HepG2 (cell line): ENCODE data around the gene WDR6. TPM values are rescaled to one million over a fixed set of nuclear protein-coding genes. Genes with fewer than 3 reads are reported as not detected.

Experiments
- ATF7-NPFF ChIP-seq: sonication (generic); formaldehyde crosslinking; IDR thresholded peaks from 2 replicates; pipeline ENCODE4 v1.8.1; 2023; ENCODE audit warnings: mild to moderate bottlenecking, low read depth, missing genetic modification reagents, moderate library complexity
- BORCS8-MEF2B ChIP-seq: sonication (generic); formaldehyde crosslinking; IDR thresholded peaks from 2 replicates; pipeline ENCODE4 v1.8.0; 2022; ENCODE audit warnings: mild to moderate bottlenecking, missing genetic modification reagents
- CC2D1A ChIP-seq: sonication (generic); formaldehyde crosslinking; IDR thresholded peaks from 2 replicates; pipeline ENCODE4 v1.8.1; 2023; ENCODE audit warnings: mild to moderate bottlenecking, missing genetic modification reagents
- CHCHD3 ChIP-seq: sonication (generic); formaldehyde crosslinking; IDR thresholded peaks from 2 replicates; pipeline ENCODE4 v1.8.0; 2022; ENCODE audit warnings: mild to moderate bottlenecking, missing genetic modification reagents, moderate library complexity
- DMTF1 ChIP-seq: sonication (generic); formaldehyde crosslinking; IDR thresholded peaks from 2 replicates; pipeline ENCODE4 v1.4.0; 2020; ENCODE audit warnings: mild to moderate bottlenecking, missing genetic modification reagents
- EHMT2 ChIP-seq: fragments of 200-600 bp; sonication (generic); IDR thresholded peaks from 2 replicates; pipeline ENCODE4 v1.7.0; 2017; ENCODE audit warnings: antibody characterized with exemption, low read depth, low read length, borderline replicate concordance
- GABPA ChIP-seq, 2 experiments: IDR thresholded peaks; 2 replicates each; pipeline ENCODE4 v1.6.1; 2011 to 2016; ENCODE audit warnings: low read depth in 2 of 2, low read length in 1 of 2, missing biosample characterization in 1 of 2, missing genetic modification characterization in 1 of 2
- HES4 ChIP-seq: sonication (generic); formaldehyde crosslinking; IDR thresholded peaks from 2 replicates; pipeline ENCODE4 v1.9.0; 2021; ENCODE audit warnings: mild to moderate bottlenecking, missing genetic modification reagents, borderline replicate concordance
- JUND ChIP-seq: sonication (generic); formaldehyde crosslinking; IDR thresholded peaks from 2 replicates; pipeline ENCODE4 v1.8.0; 2022; ENCODE audit warnings: mild to moderate bottlenecking, missing genetic modification reagents
- KLF9 ChIP-seq: IDR thresholded peaks from 2 replicates; pipeline ENCODE4 v1.6.1; 2016; ENCODE audit warnings: low read depth
- MAF1 ChIP-seq: sonication (generic); formaldehyde crosslinking; IDR thresholded peaks from 2 replicates; pipeline ENCODE4 v1.5.0; 2020; ENCODE audit warnings: missing genetic modification reagents, borderline replicate concordance
- NFIB ChIP-seq: sonication (generic); formaldehyde crosslinking; IDR thresholded peaks from 2 replicates; pipeline ENCODE4 v1.9.0; 2021; ENCODE audit warnings: missing genetic modification reagents, mild to moderate bottlenecking, borderline replicate concordance
- NFKBIZ ChIP-seq: IDR thresholded peaks from 2 replicates; pipeline ENCODE4 v1.6.1; 2018; ENCODE audit warnings: missing genetic modification reagents, missing compliant biosample characterization
- PITX1 ChIP-seq: sonication (generic); formaldehyde crosslinking; IDR thresholded peaks from 2 replicates; pipeline ENCODE4 v1.5.1; 2020; ENCODE audit warnings: mild to moderate bottlenecking, missing genetic modification reagents
- PPARG ChIP-seq: conservative IDR thresholded peaks from 2 replicates; pipeline ENCODE4 v1.6.1; 2016; ENCODE audit warnings: missing biosample characterization, missing genetic modification reagents
- SAP130 ChIP-seq: IDR thresholded peaks from 2 replicates; pipeline ENCODE4 v1.6.1; 2016; ENCODE audit warnings: low read depth
- SP4 ChIP-seq: sonication (generic); formaldehyde crosslinking; IDR thresholded peaks from 2 replicates; pipeline ENCODE4 v1.8.1; 2023; ENCODE audit warnings: mild to moderate bottlenecking, missing genetic modification reagents
- WIZ ChIP-seq: sonication (generic); formaldehyde crosslinking; IDR thresholded peaks from 2 replicates; pipeline ENCODE4 v1.5.1; 2020; ENCODE audit warnings: mild to moderate bottlenecking, missing genetic modification reagents
- YEATS4 ChIP-seq: sonication (generic); formaldehyde crosslinking; IDR thresholded peaks from 2 replicates; pipeline ENCODE4 v1.4.0; 2020; ENCODE audit warnings: missing genetic modification reagents, borderline replicate concordance
- ZEB1 ChIP-seq: IDR thresholded peaks from 2 replicates; pipeline ENCODE4 v1.6.1; 2012; ENCODE audit warnings: mild to moderate bottlenecking, low read depth, inconsistent platforms; ENCODE audit not compliant: insufficient replicate concordance
- ZFP82 ChIP-seq: sonication (generic); formaldehyde crosslinking; IDR thresholded peaks from 2 replicates; pipeline ENCODE4 v1.5.1; 2020; ENCODE audit warnings: mild to moderate bottlenecking, missing genetic modification reagents, borderline replicate concordance
- ZNF101 ChIP-seq: sonication (generic); formaldehyde crosslinking; IDR thresholded peaks from 2 replicates; pipeline ENCODE4 v1.4.0; 2020; ENCODE audit warnings: mild to moderate bottlenecking, low read depth, missing genetic modification reagents, borderline replicate concordance
- ZNF224 ChIP-seq: sonication (generic); formaldehyde crosslinking; IDR thresholded peaks from 2 replicates; pipeline ENCODE4 v1.5.0; 2020; ENCODE audit warnings: mild to moderate bottlenecking, missing genetic modification reagents
- ZNF431 ChIP-seq: sonication (generic); formaldehyde crosslinking; IDR thresholded peaks from 2 replicates; pipeline ENCODE4 v1.9.0; 2022; ENCODE audit warnings: missing genetic modification reagents, low read depth, mild to moderate bottlenecking, borderline replicate concordance
- ZNF572 ChIP-seq: sonication (generic); formaldehyde crosslinking; IDR thresholded peaks from 2 replicates; pipeline ENCODE4 v1.5.1; 2020; ENCODE audit warnings: mild to moderate bottlenecking, missing genetic modification reagents
- ZNF580 ChIP-seq: IDR thresholded peaks from 2 replicates; pipeline ENCODE4 v1.6.1; 2016; ENCODE audit warnings: low read depth, borderline replicate concordance
- ZNF879 ChIP-seq: sonication (generic); formaldehyde crosslinking; IDR thresholded peaks from 2 replicates; pipeline ENCODE4 v1.8.1; 2023; ENCODE audit warnings: missing genetic modification reagents
- ZSCAN21 ChIP-seq: sonication (generic); formaldehyde crosslinking; IDR thresholded peaks from 2 replicates; pipeline ENCODE4 v1.8.0; 2022; ENCODE audit warnings: mild to moderate bottlenecking, missing genetic modification reagents, moderate library complexity, borderline replicate concordance
- polyA plus RNA-seq, 8 experiments: library from polyadenylated mRNA; depleted of rRNA in 3 of 8; stranded (reverse) in 7 of 8; unstranded in 1 of 8; fragments of >200 nt; fragmentation: Illumina TruSeq in 4 of 8; extraction: Trizol in 4 of 8; gene quantifications; 2 replicates each; pipeline versions ENCODE4 v1.2.1 to v1.2.3, GENCODE V29; 2011 to 2016; ENCODE audit warnings: low read depth in 4 of 8, missing spikeins in 1 of 8, mixed read lengths in 1 of 8; ENCODE audit not compliant: insufficient read depth in 1 of 8
- total RNA-seq, 5 experiments: library from RNA; depleted of rRNA; stranded (reverse); fragments of >200 nt; fragmentation: Illumina TruSeq; extraction: Trizol; gene quantifications; 2 replicates each; pipeline ENCODE4 v1.2.3, GENCODE V29; 2016; ENCODE audit warnings: low read depth in 1 of 5
- TF ChIP-seq, protein P1 (sequence below): sonication (generic); formaldehyde crosslinking; IDR thresholded peaks from 2 replicates; pipeline ENCODE4 v1.4.0; 2020; ENCODE audit warnings: missing genetic modification reagents

The WDR6 gene
- total and polyA plus RNA-seq, 2 of the 13 experiments (the other 11 are each of a cell fraction or from before 2014, with no cell fraction given): 73.4 to 139 TPM

DNA sequence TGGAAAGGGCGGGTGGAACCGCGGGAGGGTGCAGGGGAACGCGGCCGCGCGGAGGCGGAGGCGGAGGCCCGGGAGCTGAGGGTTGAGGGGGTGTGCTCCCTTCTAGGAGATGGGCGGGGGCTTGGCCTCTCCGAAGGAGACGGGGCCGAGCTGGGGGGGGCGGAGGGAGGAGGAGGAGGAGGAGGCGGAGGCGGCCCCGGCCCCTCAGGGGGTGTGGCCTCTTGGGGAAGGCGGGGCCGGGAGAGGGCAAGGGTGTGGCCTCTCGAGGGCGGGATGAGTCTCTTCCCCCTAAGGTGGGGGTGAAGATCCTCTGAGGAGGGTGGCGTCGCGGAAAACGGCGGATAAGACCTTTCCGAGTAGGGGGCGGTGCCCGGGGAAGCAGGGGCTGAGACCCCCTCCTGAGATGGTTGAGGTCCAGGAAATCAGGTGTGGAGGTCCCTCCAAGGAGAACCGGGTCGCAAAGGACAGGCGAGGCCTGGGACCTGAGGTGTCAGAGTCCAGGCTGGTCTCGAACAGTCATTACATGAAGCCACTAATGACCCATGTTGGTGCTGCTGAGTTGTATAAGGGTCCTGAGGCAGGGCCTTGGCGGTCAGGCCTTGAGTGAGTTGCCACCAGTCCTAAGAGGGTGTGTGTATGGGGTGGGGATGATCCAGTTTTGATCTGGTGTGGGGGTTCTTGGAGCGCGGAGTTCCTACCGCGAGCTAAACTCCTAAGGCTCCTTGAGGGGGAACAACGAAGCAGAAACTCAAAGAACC, 759 bp downstream of the WDR6 start (continued):
- TF ChIP-seq NFKBIZ (CRISPR knock-in tag) (no peak), ZFP82 (CRISPR knock-in tag) (no peak), EHMT2 (no peak), CC2D1A (CRISPR knock-in tag) (no peak), HES4 (CRISPR knock-in tag) (no peak), NFIB (CRISPR knock-in tag) (0 out of 2 replicates have a peak, but pooled peaks have one; percentile 31), JUND (CRISPR knock-in tag) (no peak), YEATS4 (CRISPR knock-in tag) (no peak), SAP130 (CRISPR knock-in tag) (no peak), ZEB1 (no peak), KLF9 (CRISPR knock-in tag) (no peak), CHCHD3 (CRISPR knock-in tag) (0 out of 2 replicates have a peak, but pooled peaks have one; percentile 24), ZNF580 (0 out of 2 replicates have a peak, but pooled peaks have one; percentile 19), ZNF431 (CRISPR knock-in tag) (no peak), ZNF101 (CRISPR knock-in tag) (no peak), SP4 (CRISPR knock-in tag) (peak; percentile 49; the same call in 1 of the 2 replicates), ZNF879 (CRISPR knock-in tag) (no peak), PITX1 (CRISPR knock-in tag) (no peak), ZNF224 (CRISPR knock-in tag) (no peak), WIZ (CRISPR knock-in tag) (no peak), BORCS8-MEF2B (CRISPR knock-in tag) (no peak), MAF1 (CRISPR knock-in tag) (no peak), DMTF1 (CRISPR knock-in tag) (no peak), ATF7-NPFF (CRISPR knock-in tag) (peak; percentile 11; the same call in 1 of the 2 replicates), ZNF572 (CRISPR knock-in tag) (no peak), GABPA (IDR thresholded peaks at IDR 0.05; ENCODE audit: low read depth, low read length) (no peak), GABPA (CRISPR knock-in tag; IDR thresholded peaks at IDR 0.05; ENCODE audit: low read depth) (no peak), PPARG (CRISPR knock-in tag) (no peak), ZSCAN21 (CRISPR knock-in tag) (no peak)
- TF ChIP-seq, protein P1, sequence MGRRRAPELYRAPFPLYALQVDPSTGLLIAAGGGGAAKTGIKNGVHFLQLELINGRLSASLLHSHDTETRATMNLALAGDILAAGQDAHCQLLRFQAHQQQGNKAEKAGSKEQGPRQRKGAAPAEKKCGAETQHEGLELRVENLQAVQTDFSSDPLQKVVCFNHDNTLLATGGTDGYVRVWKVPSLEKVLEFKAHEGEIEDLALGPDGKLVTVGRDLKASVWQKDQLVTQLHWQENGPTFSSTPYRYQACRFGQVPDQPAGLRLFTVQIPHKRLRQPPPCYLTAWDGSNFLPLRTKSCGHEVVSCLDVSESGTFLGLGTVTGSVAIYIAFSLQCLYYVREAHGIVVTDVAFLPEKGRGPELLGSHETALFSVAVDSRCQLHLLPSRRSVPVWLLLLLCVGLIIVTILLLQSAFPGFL (CRISPR knock-in tag): no peak
